GM18907 (cell line): ENCODE measurements around the gene AGMAT.
"Not testable (repeated sequence)": the region's sequence is repeated elsewhere in the genome, so short reads cannot be mapped to it uniquely, and the experiment has no call there.

Experiments used
- ATAC-seq: cut with Tn5 transposase; IDR thresholded peaks from one replicate; pipeline ENCODE4 v1.9.1; 2021; ENCODE audit warnings: mild to moderate bottlenecking, moderate library complexity; ENCODE audit not compliant: unreplicated experiment

The AGMAT gene

DNA sequence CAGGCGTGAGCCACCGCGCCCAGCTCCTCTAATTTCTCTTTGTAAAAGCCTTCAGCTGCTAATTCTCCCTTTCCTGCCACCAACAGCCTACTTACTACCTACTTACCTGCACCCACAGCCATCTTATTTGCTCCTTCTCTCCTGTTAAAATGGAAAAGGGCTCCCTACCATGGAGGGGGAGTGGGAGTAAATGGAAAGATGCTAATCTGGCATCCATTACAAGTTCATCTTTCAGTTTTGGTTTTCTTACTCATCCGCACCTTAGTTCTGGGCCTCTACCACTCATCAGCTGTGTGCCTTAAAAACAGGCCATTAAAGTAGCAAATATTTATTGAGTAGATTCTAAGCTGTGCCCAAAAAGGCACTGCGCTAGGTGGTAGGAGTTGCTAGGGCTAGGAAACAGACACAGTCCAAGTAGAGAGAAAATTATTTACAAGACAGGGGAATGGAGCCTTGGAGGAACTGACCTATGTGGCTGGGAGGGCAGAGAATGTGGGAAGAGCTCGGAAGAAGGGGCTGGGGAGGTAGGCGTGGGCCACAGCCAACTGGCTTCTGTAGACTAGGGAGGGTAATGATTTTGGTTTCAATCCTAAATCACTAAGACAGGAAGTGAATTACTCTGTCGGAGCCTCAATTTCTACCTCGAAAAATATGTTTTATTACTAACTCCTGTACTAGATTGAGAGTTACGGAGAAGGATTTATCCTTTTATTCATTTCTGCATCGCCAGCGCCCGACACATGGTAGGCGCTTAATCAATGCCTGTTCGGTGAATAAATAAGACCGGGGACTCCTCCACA lies 31.7 kb upstream of the AGMAT start:
- ATAC-seq = peak; percentile 16

DNA sequence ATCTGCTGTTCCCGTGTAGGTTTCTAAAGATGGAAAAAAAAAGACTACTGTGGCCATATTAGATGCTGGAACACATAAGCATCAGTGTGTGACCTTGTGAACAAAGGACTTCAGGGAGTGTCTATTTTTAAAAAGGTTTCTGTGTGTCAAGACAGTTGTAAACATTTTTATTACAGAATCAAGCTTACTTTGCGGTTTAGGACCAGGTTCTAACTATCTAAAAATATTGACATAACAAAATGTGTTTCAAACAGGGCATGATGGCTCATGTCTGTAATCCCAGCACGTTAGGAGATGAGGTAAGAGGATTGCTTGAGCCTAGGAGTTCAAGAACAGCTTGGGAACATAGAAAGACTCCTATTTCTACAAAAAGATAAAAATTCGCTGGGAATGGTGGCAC lies 25.3 kb upstream of the AGMAT start:
- ATAC-seq = no peak

DNA sequence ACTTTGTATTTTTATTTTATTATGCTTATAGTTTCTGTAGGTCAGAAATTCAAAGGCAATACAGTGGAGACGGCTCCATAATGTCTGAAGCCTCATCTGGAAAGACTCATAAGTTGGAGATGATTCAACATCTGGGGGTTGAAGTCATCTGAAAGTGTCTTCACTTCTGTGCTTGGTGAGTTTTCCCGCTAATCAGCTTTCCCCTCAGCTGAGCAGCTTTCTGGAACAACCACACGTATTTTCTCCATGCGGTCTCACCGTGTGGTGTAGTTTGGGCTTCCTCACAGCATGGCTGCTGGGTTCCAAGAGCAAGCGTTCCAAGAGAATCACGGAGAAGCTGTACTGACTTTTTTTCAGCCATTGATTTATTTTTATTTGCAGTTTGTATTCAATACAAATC lies 24.8 kb upstream of the AGMAT start:
- no peak for ATAC-seq

DNA sequence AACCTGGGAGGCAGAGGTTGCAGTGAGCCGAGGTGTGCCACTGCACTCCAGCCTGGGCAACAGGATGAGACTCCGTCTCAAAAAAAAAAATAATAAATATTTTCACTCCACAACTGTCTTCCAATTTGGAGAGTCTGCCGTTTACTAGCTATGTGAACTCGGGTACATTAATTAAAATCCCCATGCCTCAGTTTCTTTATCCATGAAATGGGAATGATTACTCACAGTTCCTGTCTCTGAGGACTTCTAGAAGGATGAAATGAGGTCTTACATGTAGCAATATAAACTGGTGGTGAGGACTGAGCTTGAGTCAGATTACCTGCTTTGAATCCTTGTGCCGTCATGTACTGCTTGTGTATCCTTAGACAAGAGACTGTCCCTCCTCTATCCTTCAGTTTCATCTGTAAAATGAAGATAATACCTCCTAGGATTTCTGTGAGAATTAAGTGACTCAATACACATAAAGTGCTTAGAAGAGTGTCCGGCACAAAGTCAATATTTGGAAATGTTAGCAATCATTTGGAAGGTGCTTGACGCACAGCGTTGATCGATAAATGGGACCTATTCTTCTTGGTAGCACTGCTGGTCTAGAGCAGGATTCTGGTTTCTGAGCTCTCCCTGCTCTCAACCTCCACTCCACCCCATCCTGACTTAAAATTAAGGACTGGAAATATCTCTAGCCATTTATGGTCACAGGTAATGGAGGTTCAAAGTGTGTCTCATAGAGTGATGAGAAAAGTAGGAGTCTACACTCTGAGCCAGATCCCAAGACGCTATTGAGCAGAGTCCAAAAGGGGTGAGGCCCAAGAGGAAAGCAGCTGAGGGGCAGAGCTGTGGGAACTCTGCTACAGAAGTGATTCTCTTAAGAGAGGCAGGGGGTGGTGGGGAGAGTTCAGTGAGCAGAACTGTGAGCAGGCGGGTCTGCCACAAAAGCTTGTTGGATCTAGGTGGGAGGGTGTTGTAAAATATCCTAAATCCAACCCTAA lies 20.8 kb upstream of the AGMAT start:
- no peak for ATAC-seq

GRCh38 chr1:15604400-15604799 lies 19.5 kb upstream of the AGMAT start:
- ATAC-seq = not testable (repeated sequence)

DNA sequence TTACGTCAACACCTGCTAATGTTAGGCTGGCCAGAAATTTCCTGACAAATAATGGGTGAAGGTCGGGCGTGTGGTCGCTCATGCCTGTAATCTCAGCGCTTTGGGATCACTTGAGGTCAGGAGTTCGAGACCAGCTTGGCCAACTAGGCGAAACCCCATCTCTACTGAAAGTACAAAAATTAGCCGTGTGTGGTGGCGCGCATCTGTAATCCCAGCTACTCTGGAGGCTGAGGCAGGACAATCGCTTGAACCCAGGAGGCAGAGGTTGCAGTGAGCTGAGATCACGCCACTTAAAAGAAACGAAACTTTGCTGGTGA lies 19.1 kb upstream of the AGMAT start:
- ATAC-seq = not testable (repeated sequence)

DNA sequence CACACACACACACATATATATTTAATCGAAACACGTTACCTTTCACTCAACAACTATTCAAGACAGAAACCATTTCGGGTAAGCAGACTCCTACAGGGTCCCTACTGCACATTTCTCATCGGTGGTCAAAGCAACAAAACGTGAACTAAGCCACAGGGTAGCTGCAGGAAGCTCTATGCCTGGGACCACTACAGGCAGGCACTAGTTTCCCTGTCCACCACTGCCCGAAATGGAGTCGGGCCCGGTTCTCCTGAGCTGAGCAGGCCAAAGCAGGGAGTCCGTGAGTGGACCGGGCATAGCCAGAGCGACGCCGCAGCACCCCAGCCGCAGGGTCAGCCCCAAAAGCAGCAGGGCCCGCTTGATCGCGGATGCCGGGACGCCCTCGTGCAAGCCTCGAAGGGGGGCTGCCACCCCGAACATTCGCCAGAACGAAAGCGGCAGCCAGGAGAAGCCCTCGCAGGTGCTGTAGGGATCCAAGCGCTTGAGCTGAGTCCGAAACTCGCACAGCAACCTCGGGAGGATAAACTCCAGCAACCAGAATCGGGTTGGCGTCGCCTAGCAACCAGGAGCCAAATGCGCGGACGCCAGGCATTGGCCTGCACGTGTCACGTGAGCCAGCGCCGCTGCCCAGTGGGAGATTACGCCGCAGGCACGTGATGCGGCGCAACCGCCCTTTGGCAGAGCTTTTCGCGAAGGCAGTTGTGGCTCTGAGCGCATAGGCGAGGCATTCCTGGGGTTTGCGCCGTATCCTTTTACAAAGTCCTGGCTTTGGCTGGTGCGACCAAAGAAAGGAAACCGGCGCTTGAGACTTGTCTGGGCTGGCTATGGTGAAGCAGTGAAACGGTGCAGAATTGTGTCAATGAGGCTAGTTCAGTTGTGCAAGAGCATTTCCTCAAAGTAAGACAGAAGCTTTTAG lies 18.5 kb upstream of the AGMAT start:
- peak; percentile 90 for ATAC-seq

DNA sequence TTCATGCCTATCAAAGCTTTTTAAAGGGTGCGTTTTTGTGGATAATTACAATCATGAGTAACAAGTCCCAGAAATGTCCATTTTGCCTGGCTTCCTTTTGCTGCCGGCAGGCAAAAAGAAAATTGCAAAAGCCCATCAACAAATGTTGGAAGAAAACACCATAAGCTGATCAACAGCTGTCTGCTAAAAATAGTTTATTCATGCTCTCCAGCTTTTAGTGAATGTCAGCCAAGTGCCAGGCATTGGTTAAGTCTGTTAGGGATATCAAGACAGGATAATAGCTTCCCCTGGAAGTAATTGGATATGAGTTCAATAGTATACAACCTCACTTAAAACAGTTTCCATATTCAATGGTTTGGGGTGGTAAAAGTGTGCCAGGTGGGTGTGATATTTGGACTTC lies 13.6 kb upstream of the AGMAT start:
- no peak for ATAC-seq

GRCh38 chr1:15595809-15596617 lies 11.2 kb upstream of the AGMAT start:
- ATAC-seq = no peak

DNA sequence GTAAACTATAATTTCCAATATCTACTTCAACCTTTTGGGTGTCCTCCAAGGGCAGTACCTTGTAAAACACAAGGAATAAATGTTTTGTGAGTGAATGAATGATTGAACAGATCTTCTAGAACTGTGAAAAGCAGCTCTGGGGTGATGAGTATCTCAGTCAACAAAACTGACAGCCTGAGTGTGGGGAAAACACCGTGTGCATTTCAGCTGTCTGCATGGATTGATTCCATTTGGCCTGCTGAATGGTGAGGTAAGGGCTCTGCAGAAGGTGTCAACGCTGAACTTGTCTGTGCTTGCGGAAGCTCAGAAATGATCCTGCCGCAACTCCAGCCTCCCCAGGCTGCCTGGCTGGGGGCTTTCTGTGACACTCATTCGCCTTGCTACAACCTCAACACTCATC lies 7.4 kb upstream of the AGMAT start:
- no peak for ATAC-seq

- no peak for ATAC-seq
Observed at GRCh38 chr1:15583016-15583706, 1.7 kb downstream of the AGMAT start.

GRCh38 chr1:15579683-15580047 lies 5.2 kb downstream of the AGMAT start:
- ATAC-seq = peak; percentile 34

GRCh38 chr1:15578921-15579682 lies 5.7 kb downstream of the AGMAT start:
- ATAC-seq = peak; percentile 60

DNA sequence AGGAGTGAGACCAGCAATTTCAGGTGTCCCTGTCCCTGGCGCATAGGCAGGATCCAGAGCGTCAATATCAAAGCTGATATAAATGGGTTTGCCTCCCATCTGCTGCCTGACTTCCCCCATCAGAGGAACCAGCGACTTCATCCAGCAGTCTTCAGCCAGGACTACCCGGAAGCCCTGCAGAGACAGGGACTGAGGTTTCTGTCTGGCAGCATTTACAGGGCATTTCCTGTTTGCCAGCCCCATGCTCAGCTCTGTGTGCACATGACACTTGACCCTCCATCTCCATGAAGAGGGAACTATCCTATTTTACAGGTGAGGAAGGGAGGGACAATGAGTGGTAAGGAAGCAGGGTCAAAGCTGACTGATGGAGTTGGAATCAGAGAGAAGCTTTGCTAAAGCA lies 7.2 kb downstream of the AGMAT start:
- no peak for ATAC-seq

GRCh38 chr1:15575549-15576150 lies 9.2 kb downstream of the AGMAT start:
- ATAC-seq = no peak

DNA sequence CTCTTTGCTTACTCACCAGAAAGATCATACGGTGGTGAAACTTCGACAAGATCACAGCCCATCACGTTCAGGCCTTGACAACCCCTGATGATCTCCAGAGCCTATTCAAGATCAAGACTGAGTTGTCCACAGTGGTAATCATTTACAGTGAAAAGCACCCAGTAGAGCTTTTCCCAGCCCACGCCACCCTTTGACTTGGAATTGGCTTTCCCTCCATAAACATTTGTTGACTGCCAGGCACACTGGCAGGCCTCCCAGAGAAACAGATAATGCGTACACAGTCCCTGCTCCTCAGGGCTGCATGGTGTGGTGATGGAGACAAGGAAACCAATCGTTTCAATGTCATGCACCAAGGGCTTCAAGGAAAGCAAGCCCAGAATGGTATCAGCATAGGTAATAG lies 10.1 kb downstream of the AGMAT start:
- no peak for ATAC-seq

- no peak for ATAC-seq
Observed at GRCh38 chr1:15573477-15573876, 11.4 kb downstream of the AGMAT start.

- no peak for ATAC-seq
Observed at GRCh38 chr1:15571266-15571665, 13.6 kb downstream of the AGMAT start.
